Measurements from ENCODE around the gene COL18A1. TPM values are rescaled to one million over a fixed set of nuclear protein-coding genes. Genes with fewer than 3 reads are reported as not detected.

Gene COL18A1
- total RNA-seq, 4 donors from 2014 or later: 18.6 to 85.0 (median 33.0) TPM

DNA sequence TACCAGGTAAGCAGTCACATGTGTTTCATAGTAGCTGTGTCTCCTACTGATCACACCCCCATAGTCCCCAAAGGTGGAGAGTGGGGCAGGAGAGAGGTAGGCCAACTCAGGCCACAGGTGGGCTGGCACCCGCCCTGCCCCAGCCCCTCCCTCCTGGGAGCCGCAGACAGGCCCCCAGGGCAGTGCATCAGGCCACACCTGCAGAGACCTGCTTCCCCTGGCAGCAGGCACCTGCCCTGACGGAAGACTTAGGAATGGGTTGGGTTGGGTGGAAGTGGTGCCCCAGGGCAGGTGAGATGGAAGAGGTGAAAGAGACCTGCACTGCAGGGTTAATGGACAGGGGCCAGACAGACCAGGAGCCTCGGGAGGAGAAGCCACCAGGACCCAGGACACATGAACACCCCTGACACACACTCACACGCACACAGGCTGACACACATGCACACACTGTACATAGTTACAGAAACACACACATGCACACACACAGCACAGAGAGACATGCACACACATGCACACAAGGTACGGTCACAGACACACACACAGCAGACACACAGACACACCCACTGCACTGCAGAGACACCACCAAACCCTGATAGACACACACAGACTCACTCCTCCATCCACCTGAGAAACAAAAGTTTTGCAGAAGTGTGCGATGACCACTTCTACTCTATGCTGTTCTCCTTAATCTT is 1.7 kb upstream of the COL18A1 start:
- DNase-seq: no peak
- Histone ChIP-seq H3K9me3 (no peaks in the 10 kb centered on the region), H3K4me1 (peaks cover 0 to 22% (median 9%) of the 10 kb centered on the region in 4 donors), H3K36me3 (no peaks in the 10 kb centered on the region), H3K27ac (peak overlapping the region in 1 of 4 donors; percentile 49), H3K27me3 (peaks cover 0 to 4% of the 10 kb centered on the region in 2 donors), H3K4me3 (no peak overlapping the region)
- TF ChIP-seq, protein P1, sequence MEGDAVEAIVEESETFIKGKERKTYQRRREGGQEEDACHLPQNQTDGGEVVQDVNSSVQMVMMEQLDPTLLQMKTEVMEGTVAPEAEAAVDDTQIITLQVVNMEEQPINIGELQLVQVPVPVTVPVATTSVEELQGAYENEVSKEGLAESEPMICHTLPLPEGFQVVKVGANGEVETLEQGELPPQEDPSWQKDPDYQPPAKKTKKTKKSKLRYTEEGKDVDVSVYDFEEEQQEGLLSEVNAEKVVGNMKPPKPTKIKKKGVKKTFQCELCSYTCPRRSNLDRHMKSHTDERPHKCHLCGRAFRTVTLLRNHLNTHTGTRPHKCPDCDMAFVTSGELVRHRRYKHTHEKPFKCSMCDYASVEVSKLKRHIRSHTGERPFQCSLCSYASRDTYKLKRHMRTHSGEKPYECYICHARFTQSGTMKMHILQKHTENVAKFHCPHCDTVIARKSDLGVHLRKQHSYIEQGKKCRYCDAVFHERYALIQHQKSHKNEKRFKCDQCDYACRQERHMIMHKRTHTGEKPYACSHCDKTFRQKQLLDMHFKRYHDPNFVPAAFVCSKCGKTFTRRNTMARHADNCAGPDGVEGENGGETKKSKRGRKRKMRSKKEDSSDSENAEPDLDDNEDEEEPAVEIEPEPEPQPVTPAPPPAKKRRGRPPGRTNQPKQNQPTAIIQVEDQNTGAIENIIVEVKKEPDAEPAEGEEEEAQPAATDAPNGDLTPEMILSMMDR (IDR thresholded peaks at IDR 0.05): no peak
- no peak for TF ChIP-seq POLR2A (IDR thresholded peaks at IDR 0.05)

DNA sequence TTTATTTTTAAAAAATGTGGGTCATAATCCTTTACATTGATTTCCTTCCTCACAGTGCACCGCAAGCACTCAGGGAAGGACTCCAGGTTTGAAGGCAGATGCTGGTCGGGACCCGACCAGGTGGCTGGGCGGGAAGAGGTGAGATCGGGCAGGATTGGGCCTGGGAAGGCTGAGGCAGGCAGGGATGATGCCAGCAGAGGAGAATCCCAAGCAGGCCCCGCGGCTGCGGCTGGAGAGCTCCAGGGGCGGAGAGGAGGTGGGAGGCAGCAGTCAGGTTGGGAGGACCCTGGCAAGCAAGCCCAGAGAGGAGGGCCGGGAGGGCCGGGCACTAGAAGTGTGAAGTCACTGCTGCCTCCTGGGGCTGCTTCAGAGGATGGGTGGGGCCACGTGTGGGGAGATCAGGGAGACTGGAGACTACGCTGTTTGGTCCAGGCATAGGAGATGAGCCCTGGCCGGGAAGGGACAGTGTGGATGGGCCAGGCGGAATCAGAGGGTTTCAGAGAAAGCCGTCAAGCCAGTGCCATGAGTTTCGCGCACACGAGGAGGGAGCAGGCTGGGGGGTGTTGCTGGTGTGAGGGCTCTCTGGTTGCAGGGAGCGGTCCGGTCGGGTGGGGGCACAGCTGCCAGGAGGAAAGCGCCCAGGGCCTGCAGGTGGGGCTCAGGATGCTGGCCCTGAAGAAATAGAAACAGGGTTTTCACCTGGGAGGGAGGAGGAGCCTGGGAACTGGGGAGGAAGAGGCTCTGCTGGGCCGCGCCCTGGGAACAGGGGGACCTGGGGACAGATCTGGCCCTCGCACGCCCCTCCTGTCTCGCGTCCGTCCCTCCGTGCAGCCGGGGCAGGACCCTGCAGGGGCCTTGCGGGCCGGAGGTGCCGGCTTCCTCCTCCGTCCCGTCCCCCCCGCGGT is 888 bp upstream of the COL18A1 start:
- peak overlapping the region; percentile 26 to 59 (median 53) for H3K27ac ChIP-seq
- peak in 1 of 3 donors; percentile 62 for DNase-seq
- H3K36me3 ChIP-seq: no peaks in the 10 kb centered on the region

DNA sequence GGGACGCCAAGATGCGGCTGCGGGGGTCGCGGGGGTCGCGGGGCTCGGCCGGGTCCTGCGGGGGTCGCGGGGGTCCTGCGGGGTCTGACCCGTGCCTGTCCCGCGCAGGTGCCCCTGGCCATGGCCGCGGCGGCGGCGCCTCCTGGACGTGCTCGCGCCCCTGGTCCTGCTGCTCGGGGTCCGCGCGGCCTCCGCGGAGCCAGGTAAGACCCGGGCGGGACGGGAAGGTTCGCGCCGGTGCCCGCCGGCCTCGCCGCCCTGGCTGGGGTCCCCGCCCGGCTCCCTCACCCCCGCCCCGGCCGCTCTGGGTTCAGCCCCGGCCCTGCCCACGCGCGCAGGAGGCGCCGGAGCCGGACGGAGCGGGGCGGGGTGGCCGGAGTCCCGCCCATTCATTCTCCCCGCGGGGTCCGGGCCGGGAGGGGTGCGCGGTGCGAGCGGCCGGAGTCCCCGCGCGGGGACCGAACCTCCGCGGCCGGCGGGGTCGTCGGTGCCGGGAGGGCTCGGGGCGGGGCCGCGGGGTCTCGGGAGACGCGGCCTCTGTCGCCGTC is 380 bp downstream of the COL18A1 start:
- no peak for TF ChIP-seq POLR2A (IDR thresholded peaks at IDR 0.05)
- TF ChIP-seq, protein P1 (IDR thresholded peaks at IDR 0.05): no peak
- Histone ChIP-seq H3K27ac (peak overlapping the region; percentile 32 to 83 (median 71)), H3K4me1 (peaks cover 0 to 25% (median 11%) of the 10 kb centered on the region in 4 donors), H3K36me3 (no peaks in the 10 kb centered on the region), H3K9me3 (no peaks in the 10 kb centered on the region), H3K4me3 (peak overlapping the region; percentile 34 to 64 (median 56)), H3K27me3 (peaks cover 0 to 4% of the 10 kb centered on the region in 2 donors)
- DNase-seq: no peak

More for the DNA sequence above, 888 bp upstream of the COL18A1 start:
- H3K27me3 ChIP-seq: peaks cover 0 to 4% of the 10 kb centered on the region in 2 donors
- H3K4me3 ChIP-seq: peak overlapping the region; percentile 37 to 64 (median 48)
- H3K4me1 ChIP-seq: peaks cover 0 to 22% (median 9%) of the 10 kb centered on the region in 4 donors
- H3K9me3 ChIP-seq: no peaks in the 10 kb centered on the region
- TF ChIP-seq, protein P1 (IDR thresholded peaks at IDR 0.05): no peak
- no peak for TF ChIP-seq POLR2A (IDR thresholded peaks at IDR 0.05)

DNA sequence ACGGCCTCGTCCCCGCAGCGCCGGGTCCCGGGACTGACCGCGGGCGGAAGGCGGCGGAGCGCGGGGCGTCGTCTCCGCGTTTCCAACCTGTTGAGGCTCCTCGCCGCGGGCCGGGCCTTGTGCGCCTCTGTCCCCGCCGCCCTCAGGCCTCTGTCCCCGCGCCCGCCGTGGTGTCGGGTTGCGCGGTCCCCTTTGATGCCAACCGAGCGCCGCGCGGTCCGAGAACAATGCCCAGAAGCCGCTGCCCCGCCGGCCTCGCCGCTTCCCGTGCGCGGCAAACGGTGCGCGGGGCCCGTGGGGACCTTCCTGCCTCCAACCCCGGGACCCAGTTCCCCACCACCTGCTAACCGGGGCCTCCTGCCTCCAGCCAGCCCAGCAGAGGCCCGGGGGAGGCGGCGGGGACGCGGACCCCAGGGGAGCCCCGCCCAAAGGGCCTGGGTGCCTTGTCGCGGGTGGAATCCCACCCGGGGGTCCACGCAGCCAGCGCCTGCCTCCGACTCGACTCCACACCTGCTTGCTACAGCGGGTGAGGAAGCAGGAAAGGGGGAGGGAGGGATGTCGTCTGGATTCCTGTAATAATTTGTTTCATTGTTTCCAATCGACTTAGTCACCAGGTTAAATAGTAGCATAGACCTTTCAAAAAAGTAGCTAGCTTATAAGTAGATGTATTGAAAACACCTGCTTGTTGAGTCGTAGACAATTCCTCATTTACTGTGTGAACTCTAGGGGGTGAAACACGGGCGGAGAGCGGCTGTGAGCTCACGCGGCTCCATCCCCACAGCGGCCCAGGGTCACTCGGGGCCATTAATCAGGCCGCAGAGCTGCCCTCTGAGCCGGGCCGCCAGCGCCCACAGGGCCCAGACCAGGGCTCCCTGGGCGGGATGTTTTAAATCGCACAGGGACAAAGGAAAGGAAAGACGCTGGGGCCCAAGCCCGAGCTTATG is 1.1 kb downstream of the COL18A1 start:
- Histone ChIP-seq H3K27me3 (peaks cover 0 to 4% of the 10 kb centered on the region in 2 donors), H3K4me3 (peak overlapping the region; percentile 34 to 64 (median 56))
- TF ChIP-seq, protein P1 (IDR thresholded peaks at IDR 0.05): no peak
- TF ChIP-seq POLR2A (IDR thresholded peaks at IDR 0.05): no peak

More for the DNA sequence above, 1.1 kb downstream of the COL18A1 start:
- DNase-seq: no peak
- H3K4me1 ChIP-seq: peaks cover 0 to 31% (median 11%) of the 10 kb centered on the region in 4 donors
- no peaks in the 10 kb centered on the region for H3K36me3 ChIP-seq
- peak overlapping the region; percentile 32 to 83 (median 71) for H3K27ac ChIP-seq
- H3K9me3 ChIP-seq: no peaks in the 10 kb centered on the region
